Measurements from ENCODE around the gene SOCS2. TPM values are rescaled to one million over a fixed set of nuclear protein-coding genes. Genes with fewer than 3 reads are reported as not detected.
A peak's percentile ranks its signal among the peaks of the same experiment; 100 is the strongest.
"Not testable (repeated sequence)": the region's sequence is repeated elsewhere in the genome, so short reads cannot be mapped to it uniquely, and the experiment has no call there.

The SOCS2 gene
- total RNA-seq, 4 donors from 2014 or later = 28.6 to 79.8 (median 66.9) TPM

GRCh38 chr12:93616584-93617101, 44.2 kb downstream of the SOCS2 start:
- no peaks in the 10 kb centered on the region for H3K9me3 ChIP-seq
- H3K4me1 ChIP-seq = no peaks in the 10 kb centered on the region
- H3K27ac ChIP-seq = no peak overlapping the region
- WGBS, 2 donors = 73 to 77% methylated on average over 8 of the region's 8 CpGs
- no peak overlapping the region for H3K4me3 ChIP-seq (replicated peaks in 1 of 3)
- intact Hi-C loops (cut with DNase I) = no loop called here
- H3K36me3 ChIP-seq = no peaks in the 10 kb centered on the region
- no peak for DNase-seq
- no peaks in the 10 kb centered on the region for H3K27me3 ChIP-seq
- TF ChIP-seq CTCF (IDR thresholded peaks at IDR 0.05) = no peak
- no peak for TF ChIP-seq POLR2A (IDR thresholded peaks at IDR 0.05)

GRCh38 chr12:93618891-93619410, 46.5 kb downstream of the SOCS2 start:
- no peak for DNase-seq
- H3K4me1 ChIP-seq = no peaks in the 10 kb centered on the region
- intact Hi-C loops (cut with DNase I) = no loop called here
- TF ChIP-seq CTCF (IDR thresholded peaks at IDR 0.05) (no peak), POLR2A (IDR thresholded peaks at IDR 0.05) (no peak)
- 90 to 95% methylated on average over 8 of the region's 8 CpGs for WGBS, 2 donors
- H3K27me3 ChIP-seq = no peaks in the 10 kb centered on the region
- H3K36me3 ChIP-seq = no peaks in the 10 kb centered on the region
- H3K27ac ChIP-seq = no peak overlapping the region
- no peaks in the 10 kb centered on the region for H3K9me3 ChIP-seq
- no peak overlapping the region for H3K4me3 ChIP-seq (replicated peaks in 1 of 3)

- intact Hi-C loops (cut with DNase I) = no loop called here
- H3K27ac ChIP-seq = no peak overlapping the region
- WGBS, 2 donors = 86 to 89% methylated on average over 2 of the region's 2 CpGs
- no peaks in the 10 kb centered on the region for H3K4me1 ChIP-seq
- no peak for DNase-seq
- TF ChIP-seq POLR2A (IDR thresholded peaks at IDR 0.05) = no peak
- TF ChIP-seq CTCF (IDR thresholded peaks at IDR 0.05) = no peak
- no peak overlapping the region for H3K4me3 ChIP-seq (replicated peaks in 1 of 3)
- no peaks in the 10 kb centered on the region for H3K27me3 ChIP-seq
- no peaks in the 10 kb centered on the region for H3K9me3 ChIP-seq
- no peaks in the 10 kb centered on the region for H3K36me3 ChIP-seq
Measured at GRCh38 chr12:93621986-93622385, 49.5 kb downstream of the SOCS2 start.

DNA sequence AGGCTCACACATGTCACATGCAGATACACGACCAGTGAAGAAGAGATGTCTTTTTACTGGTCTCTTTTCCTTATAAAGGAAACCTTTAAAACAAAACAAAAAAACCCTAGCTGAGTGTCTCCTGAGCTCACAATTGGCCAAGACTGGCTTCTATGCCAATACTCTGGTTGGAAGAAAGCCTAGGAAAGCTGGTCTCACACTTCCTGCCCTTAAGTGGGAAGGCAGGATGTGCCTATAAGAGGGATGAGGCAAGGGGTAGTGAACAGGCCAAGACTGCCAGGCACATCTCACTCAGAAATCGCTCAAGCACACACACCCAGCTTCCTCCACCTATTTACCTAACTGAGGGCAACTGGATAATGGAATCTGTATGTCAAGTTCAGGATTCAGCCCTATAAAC, 50.0 kb downstream of the SOCS2 start:
- intact Hi-C loops (cut with DNase I) = no loop called here
- no peaks in the 10 kb centered on the region for H3K4me1 ChIP-seq
- TF ChIP-seq POLR2A (IDR thresholded peaks at IDR 0.05) (no peak), CTCF (IDR thresholded peaks at IDR 0.05) (no peak)
- no peaks in the 10 kb centered on the region for H3K27me3 ChIP-seq
- H3K27ac ChIP-seq = no peak overlapping the region
- H3K9me3 ChIP-seq = no peaks in the 10 kb centered on the region
- H3K4me3 ChIP-seq (replicated peaks in 1 of 3) = no peak overlapping the region
- no peaks in the 10 kb centered on the region for H3K36me3 ChIP-seq
- DNase-seq = peak; percentile 5 to 14
- WGBS, 2 donors = 63 to 67% methylated on average over 2 of the region's 2 CpGs

DNA sequence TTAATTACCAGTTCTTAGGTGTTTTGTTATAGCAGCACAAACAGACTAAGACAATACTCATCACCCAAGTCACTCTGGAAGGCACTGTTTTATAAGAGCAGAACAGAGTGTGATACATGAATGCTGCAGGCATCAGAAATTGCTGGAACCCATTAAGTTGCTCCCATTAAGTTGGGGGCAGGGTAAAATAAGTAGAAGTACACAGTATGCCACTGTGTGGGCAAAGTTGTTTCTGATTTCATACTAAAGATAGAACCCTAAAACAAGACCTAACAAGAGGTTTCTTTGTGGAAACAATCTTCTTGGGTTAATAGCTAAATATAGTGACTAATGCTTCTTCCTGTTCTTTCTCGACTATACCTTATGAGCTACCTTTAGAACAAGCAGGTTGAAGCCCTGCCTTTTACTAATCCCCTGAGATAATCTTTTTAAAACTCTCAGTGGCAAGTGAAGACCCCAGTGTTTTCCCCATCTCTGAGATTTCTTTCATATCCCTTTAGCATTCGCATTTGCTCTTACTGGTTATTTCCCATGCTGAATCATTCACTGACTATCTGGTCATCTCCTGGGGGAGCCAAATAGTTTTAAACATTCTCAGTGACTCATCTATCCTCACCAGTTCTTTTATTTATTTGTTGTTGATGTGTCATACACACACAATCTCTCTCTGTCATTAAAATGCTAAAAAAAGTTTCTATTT, 52.3 kb downstream of the SOCS2 start:
- Histone ChIP-seq H3K27me3 (no peaks in the 10 kb centered on the region), H3K9me3 (no peaks in the 10 kb centered on the region), H3K27ac (peak overlapping the region in 1 of 3 donors; percentile 26), H3K4me1 (no peaks in the 10 kb centered on the region), H3K36me3 (no peaks in the 10 kb centered on the region), H3K4me3 (replicated peaks in 1 of 3) (no peak overlapping the region)
- TF ChIP-seq POLR2A (IDR thresholded peaks at IDR 0.05) = no peak
- TF ChIP-seq CTCF (IDR thresholded peaks at IDR 0.05) = no peak
- DNase-seq = no peak
- WGBS, 2 donors = 65 to 66% methylated on average over 2 of the region's 2 CpGs
- intact Hi-C loops (cut with DNase I) = no loop called here

DNA sequence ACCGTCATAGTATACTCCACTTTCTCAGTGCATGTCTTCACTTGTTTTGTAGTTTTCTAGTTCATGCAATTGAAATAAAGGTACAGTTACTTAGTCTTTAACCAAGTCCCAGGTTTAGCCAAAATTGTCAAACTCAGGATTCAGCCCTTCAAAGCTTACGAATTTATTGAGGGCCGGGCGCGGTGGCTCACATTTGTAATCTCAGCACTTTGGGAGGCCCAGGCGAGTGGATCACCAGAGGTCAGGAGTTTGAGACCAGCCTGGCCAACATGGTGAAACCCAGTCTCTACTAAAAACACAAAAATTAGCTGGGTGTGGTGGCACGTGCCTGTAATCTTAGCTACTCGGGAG, 52.8 kb downstream of the SOCS2 start:
- intact Hi-C loops (cut with DNase I); H3K9me3 ChIP-seq; DNase-seq; H3K4me3 ChIP-seq (replicated peaks in 1 of 3); H3K4me1 ChIP-seq; H3K27me3 ChIP-seq; H3K36me3 ChIP-seq: not testable (repeated sequence)
- WGBS, 2 donors = 90 to 93% methylated on average over 8 of the region's 8 CpGs
- peak overlapping the region in 1 of 3 donors; percentile 50 for H3K27ac ChIP-seq
